GM23248 (cell line): ENCODE measurements around the gene TTC13.

ENCODE experiments used
- EZH2 ChIP-seq: fragments of 200-600 bp; sonication (generic); IDR thresholded peaks from 2 replicates; pipeline ENCODE4 v1.6.1; 2018; ENCODE audit warnings: antibody characterized with exemption, mild to moderate bottlenecking; ENCODE audit not compliant: insufficient read depth, poor library complexity, severe bottlenecking
- EZH2phosphoT487 ChIP-seq: fragments of 200-600 bp; sonication (generic); IDR thresholded peaks from 2 replicates; pipeline ENCODE4 v1.6.1; 2018; ENCODE audit warnings: antibody characterized with exemption, moderate library complexity, mild to moderate bottlenecking, low read depth; ENCODE audit not compliant: insufficient read depth

DNA sequence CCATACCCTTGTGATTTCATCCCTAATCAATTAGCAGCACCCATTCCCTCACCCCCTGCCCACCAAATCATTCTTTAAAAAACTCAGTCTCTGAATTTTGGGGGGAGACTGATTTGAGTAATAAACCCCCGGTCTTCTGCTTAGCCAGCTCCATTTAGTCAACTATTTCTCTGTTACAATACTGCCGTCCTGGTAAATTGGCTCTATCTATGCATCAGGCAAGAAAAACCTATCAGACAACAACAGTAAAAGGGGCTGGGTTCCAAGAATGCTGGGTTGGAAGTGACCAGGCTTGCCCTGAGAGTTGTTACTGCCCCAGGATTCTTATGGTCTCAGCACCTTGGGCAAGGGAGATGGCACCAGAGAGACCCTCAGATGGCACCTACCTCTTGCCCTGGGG is 94.0 kb downstream of the TTC13 start:
- TF ChIP-seq EZH2 (no peak), EZH2phosphoT487 (no peak)
